GM21423 (cell line): ENCODE measurements around the gene SRGAP3.

Source experiments
- ATAC-seq: cut with Tn5 transposase; IDR thresholded peaks from one replicate; pipeline ENCODE4 v1.9.1; 2021; ENCODE audit warnings: mild to moderate bottlenecking, moderate library complexity; ENCODE audit not compliant: unreplicated experiment

SRGAP3 gene

DNA sequence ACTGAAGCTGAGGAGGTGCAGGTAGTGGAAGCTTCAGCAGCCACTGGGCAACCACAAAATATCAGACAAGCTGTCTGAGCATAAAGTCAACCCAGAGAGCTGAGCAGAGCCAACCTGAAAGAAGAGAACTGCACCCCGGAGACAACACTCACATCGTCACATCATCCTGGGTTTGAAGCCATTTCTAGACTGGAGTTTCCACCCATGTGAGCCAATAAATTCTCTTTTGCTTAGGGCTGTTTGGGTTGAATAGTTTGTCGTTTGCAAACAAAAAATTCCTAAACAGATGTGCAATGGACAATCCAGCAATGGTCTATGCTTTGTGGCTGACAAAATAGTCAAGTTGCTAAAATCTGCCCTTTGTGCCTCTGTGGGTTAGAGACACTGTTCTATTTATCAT lies 270.9 kb downstream of the SRGAP3 start:
- no peak for ATAC-seq

DNA sequence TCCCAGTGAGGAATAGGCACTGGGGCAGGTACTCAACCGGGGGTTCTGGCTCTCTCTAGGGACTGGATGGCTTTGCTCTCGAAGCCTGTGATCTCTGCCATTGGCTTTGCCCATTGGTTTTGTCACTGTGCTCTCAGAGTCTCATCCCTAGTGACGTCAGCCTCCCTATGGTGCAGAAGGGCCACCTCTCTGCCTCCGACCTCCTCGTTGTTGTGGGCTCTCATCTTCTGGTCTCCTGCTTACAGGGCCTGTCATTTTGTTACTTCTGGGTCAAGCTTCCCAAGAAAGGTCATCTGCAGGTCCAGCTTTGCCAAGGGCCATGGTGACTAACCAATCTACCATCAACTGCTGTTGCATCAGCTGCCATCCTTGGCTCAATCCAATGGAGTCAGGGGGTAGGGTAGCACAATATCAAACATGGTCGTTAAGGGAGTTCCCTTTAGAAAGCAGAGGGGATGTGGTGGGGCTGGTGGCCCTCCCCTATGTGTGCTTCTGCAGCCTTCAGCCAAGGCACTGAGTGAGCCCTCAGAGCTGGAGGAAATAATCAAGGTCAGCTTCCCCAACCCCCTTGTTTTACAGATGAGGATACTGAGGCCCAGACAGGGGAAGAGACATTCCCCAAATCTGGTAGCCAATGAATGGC lies 272.8 kb downstream of the SRGAP3 start:
- no peak for ATAC-seq

DNA sequence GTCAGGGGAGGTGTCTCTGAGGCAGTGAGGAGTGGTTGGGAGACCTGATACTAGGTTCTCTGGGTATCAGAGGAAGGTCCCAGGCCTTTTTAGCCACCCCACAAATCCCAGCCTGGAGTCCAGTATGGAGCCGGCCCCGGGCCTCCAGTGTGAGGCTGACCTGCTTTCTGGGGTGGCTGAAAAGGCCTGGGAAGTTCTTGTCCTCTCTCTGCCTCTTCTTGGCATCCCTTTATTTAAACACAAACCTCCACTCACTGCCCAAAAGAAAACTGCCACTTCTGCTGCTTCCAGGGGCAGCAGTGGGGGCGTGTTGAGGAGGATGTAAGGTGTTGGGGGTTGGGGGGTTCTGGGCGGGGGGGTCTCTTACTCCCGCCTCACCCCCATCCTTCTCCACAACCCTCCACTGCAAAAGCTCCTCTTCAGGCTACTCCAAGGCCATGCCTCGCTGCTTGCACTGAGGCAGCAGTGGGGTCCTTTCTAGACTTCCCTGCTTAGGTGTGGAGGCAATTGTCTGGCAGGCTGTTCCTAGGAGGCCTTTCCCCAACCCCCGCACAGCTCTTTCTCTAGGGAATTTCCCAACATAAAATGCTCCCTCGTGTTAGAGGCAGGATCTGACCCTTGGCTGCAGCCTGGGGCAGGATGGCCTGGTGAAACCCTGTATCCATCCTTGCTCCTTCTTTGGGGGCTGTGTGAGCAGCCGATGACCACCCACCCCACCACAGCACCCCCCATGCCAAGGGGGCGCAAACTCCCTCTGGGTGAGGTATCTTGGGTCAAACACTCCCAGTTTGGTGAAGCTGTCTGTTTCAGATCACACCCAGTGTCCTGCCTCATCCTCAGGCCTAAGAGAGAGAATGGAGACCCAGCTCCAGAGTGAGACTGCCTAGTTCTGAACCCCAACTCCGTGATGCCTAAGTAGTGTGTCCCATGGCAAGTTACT lies 274.1 kb downstream of the SRGAP3 start:
- no peak for ATAC-seq

DNA sequence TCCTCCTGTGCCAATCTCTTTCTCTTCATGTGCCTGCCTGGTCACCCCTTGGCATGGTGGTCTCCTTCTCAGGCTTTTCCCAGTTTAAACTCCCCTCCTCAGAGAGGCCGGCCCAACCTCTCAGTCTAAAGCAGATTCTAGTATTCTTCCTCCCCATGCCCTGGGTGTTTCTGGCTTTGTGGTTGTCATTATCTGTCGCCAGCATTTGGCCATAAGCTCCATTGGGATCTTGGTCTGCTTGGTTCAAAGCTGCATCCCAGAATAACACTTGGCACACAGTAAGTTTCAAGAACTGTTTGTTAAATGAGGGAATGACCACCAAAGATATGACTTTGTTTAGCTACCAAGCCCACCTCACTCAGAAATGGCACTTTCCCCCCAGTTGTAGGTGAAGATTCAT lies 275.0 kb downstream of the SRGAP3 start:
- no peak for ATAC-seq

DNA sequence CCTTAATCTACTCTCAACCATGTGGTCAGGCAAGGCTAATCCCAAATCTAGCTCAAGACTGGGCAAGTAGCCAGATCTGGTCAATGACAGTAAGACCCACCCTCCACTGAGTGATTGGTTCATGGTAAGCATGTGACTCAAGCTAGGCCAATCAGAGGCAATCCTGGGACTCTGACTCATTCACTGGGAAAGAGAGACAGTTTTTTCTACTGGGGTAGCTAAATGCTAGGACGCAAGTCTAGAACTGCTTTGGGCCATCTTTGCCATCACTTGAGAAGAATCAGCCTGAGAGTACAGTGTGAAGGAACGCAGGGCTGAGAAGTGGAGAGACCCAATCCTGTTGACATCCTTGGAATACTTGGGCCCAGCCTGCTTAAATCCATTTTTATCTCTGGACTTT lies 276.8 kb downstream of the SRGAP3 start:
- ATAC-seq = no peak

DNA sequence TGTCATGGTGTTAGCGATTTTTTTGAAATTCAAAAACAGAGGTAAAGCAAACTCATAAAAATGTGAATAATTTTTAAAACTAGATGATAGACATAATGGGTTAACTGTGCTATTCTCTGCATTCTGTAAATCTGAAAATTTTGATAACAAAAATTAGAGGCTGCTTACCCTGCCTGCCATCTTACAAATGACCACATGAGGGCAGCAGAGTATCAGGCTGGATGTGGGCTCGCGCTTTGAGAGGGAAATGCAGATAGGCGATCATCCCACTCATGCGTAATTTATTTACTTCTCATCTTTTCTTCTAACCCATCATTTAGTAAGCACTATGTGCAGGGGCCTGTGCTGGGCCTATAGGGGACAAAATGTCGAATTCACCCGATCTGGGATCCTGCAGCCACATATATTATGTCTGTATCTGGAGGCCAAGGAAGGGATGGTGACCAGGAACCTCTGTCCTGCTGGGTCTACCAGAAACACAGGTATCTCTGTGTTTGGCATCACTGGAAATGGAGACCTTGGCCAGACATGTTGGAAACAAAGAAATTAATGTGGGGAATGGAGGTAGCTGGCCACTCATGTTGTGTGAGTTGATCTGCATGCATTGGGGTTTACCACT lies 278.4 kb downstream of the SRGAP3 start:
- ATAC-seq = no peak

DNA sequence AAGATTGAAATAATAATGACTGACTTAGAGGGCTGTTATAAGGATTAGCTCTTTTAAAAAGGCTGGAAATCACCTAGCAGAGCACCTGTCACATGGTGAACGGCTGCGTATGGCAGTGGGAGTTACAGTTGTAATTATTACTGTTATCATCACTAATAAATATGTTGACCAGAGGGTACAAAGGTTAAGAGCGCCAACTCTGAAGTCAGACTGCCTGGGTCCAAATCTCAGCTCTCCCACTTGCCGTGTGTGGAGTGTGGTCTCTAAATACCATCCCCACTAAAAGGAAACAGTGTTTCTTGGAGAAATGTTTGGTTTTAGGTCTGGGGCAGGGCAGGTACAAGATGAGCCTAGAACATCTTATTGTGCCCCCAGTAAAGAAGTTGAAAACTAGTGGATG lies 280.2 kb downstream of the SRGAP3 start:
- ATAC-seq = no peak

DNA sequence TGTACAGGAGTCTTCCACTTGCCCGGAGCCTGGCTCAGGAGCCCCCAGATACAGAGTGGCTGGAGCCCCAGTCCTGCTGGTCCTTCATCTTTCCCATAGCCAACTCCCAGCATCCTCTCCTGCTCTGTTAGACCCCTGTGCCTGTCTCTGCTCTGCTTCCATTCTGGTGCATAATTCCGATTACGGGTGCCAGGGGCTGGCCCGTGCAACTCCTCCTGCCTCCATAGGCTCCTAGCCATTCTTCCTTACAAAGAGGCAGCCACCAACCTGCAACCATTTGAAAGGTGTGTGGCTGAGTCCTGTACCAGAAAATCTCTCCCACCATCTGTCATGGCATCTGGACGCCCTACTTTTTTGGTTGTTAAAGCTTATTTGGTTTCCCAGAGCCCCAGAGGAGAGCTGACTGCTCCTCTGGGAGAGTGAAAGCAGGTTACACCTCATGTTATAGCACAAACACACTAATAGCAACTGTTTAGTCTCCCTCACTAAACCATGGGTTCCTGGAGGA lies 281.0 kb downstream of the SRGAP3 start:
- ATAC-seq = no peak

DNA sequence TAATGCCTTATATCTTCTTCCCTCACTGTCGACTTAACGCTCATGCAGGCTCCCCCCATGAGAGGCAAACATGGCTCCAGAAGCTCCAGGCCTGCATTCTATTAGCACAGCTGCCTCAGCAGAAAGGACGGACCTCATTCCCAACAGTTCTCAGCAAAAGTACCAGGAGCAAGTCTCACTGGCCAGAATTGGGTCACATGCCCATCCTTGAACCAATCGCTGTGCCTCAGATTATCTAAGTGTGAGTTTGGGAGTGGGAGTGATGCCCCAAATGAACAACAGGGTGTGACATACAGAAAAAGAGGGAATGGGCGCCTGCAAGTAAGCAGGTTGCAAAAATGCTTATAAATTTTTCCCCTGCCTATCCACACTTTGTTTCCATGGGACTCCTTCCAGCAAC lies 281.9 kb downstream of the SRGAP3 start:
- ATAC-seq = no peak

DNA sequence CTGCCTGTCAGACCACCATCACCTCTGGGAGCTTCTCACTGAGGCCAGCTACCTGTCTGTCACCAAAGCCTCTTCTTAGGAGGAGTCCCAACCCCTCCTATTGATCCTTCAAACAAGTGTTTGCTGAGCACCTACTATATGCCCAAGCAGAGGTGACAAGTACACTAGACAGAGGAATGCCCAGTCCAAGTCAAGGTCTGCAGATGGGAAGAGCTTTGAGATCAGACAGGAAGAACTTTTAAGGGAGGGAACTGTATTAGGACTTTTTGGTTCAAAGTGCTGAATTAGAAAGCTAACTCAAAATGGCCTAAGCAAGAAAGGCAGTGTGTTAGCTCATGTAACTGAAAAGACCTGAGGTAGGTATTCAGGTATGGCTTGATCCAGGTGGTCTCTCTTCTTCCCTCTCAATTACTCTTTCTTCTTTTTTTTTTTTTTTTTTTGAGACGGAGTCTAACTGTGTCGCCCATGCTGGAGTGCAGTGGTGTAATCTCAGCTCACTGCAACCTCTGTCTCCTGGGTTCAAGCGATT lies 282.6 kb downstream of the SRGAP3 start:
- no peak for ATAC-seq

DNA sequence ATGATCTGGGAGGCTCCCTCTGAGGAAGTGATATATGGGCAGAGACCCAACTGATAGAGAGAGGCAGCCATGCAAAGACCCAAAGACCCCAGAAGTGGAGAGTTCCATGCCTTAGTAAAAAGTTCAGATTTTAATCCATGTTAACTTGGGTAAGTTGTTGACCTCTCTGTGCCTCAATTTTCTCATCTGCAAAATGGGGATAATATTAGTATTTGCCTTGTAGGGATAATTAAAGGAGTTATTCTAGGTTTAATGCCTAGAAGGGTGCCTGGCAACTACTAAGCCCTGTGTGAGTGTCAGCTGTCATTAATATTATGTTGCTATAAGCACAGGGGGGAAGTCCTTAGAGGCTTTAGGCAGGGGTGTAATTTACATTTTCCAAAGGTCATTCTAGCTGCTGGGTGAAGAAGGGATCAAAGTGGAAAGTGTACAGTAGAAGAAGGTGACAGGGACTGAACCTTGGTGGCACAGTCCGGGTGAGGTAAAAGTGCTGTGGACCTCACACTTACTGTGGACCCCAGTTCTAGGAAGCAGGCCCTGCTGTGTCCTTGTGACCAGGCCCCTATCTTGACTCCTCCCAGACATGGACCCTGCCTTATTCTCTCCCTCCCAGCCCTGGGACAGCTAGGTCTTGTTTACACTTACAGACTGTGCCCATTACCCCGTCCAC lies 283.2 kb downstream of the SRGAP3 start:
- no peak for ATAC-seq

DNA sequence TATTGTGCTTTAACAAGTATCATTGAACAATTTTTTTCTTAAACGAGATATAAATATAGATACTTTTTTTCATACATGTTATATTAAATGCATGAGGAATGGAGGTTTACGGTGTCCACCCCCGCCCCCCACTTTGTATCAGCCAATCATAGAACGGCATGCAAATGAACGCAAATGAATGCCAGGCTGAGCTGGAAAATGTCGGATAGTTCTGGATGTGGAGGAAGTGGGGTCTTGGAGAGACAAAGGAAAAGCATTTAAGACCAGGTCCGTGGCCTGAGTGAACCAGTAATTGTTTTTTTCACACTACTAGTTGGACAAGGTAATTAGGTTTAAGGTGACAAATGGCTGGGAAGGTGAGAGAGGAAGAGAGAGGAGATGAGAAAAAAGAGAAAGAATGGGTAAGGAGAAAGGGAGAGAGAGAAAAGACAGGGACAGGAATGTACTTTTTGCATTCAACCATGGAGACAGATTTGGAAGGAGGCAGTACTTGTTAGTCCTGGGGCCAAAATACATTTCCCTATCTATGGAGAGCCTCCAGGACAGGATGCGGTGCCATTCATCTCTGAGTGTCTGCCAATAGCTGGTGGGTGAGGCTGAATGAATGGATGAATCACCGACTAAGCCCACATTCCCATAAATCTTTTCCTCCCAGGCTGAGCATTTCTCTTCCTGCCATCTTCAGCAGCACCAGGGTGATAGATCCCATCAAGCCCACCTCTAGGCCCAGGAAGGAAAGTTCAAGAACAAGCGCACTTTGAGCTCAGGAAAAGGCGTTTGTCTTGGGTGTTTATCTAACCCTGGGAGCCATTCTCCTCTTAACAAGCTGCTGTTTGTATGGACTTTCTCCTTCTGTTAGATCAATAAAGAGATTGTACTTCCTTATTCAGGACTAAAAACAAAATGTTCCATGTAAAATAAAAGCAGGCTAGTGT lies 284.7 kb downstream of the SRGAP3 start:
- ATAC-seq = no peak

DNA sequence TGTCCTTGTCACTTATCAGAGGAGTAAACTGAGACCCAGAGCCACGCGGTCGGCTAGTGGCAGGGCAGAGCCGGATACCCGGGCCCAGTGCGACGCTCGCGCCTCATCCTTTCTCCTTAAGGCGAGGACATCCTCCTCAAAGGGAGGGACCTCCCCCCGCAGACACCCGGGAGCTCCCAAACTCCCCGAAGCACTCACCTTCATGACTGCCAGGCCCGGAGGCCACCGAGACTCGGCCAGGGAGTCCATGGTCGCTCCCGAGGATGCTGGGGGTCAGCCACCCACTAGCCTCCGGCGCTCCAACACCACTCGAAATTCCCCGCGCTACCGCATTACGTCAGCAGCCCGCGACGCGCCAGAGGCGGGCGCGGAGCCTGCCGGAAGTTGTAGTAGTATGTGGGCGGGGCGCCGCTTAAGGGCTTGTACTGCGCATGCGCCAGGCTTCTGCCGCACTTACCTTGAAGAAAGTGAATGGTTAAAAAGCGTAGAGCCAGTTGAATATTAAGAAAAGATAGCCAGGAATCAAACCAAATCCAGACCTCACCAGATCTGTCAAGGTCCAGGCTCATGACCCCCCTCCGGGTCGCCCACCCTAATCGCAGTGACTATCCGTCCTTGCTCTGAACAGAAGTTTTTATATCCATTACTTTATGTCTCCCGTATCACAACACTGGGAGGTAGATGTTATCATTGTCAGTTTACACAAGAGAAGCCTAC lies 286.2 kb downstream of the SRGAP3 start, which contains the start of gene RAD18:
Gene RAD18 (minus strand): TSS at position 336 of the 717 bp plus-strand sequence. CDS start 87 bp downstream, at position 249.
- peak; percentile 90 for ATAC-seq

DNA sequence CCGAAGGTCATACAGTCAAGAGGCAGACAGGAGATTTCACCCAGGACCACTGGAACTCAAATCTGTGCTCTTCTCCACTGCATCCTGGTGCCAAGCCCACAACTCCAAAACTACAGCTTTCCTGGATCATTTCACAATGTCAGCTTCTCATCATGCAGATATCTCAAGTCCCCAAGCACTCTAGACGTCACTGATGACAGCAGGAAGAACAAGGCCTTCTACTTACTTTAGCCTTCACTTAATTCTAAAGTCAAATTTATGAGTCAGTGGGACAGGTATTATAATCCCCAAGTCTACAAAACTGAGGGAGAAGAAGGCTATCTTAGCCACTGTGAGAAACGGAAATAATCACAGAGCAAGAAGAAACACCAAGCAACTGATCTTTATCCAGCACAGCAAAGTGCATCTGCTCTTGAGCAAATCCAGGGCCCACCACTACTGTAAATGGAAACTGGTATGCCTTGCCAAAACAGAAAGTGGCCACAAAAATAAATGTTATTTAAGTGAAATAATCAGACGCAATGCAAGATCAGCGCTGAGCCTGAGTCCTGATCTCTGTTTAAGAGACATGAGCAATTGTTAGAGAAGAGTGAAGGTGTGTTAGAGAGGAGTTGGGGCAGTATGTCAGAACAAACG lies 287.1 kb downstream of the SRGAP3 start:
- no peak for ATAC-seq

DNA sequence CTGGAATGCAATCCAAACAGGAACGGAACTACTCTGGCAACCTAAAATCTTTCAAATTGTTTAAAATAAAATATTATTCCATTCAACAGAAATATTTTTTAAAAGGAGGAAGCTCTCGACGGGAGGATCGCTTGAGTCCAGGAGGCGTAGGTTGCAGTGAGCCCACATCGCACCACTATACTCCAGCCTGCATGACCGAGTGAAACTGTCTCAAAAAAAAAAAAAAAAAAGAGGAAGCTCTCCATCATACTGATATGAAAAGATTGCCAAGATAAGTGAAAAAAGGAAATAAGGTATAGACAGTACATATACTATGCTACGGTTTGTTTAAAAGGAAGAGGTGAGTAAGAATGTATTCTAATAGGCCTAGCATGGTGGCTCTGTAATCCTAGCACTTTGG lies 289.8 kb downstream of the SRGAP3 start:
- no peak for ATAC-seq

DNA sequence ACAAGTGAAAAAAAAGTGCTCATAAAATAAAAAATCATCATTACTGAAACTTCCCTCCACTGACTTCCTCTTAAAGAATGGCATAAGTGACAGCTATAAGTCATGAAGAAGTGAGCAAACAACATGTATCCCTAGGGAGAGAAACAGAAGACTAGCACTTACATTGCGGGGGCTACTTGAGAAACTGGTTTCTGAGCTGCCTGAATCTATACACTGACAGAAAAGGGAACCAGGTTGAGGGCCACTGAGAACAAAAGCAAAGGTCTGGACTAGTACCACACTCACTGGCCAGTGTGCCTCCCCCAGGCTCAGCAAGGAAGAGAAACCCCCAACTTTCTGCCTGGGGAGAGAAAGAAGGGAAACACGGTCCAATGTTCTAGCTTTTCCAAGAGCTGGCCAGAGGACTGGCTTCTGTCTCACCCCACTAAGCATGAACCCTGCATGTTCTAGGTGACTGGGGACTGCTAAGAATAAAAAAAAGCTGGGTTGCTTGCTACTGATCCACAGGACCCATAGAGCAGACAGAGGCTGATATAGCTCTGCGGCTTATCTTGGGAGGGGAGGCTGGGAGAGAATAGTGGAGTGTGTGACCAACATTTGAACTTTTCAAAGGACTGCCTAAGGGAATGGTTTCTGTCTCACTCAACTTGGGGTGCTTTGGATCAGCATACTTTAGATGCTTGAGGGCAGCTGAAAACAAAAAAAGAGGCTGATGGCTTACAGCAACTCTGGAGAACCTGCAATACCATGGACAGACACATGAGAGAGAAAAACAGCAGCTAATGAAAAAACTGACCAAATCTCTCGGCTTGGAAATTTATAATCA lies 294.3 kb downstream of the SRGAP3 start:
- peak; percentile 89 for ATAC-seq

DNA sequence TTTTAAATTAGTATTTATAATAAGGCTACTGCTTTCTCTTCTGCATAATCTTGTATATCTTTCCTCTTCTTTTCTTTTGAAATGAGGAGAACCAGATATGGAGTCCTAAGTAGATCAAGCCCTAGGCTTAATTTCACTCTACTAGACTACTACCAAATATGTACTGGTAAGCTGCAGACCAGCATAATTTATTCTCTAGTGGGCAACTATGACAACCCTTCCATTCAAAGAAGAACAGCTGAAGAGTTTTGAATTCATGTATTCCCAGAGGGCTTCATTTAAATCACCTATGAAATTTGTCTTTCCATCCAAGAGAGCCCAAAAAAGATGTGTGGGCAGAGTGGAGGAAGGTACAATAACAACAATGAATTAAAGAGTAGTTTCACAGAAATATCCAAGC lies 296.1 kb downstream of the SRGAP3 start:
- no peak for ATAC-seq

DNA sequence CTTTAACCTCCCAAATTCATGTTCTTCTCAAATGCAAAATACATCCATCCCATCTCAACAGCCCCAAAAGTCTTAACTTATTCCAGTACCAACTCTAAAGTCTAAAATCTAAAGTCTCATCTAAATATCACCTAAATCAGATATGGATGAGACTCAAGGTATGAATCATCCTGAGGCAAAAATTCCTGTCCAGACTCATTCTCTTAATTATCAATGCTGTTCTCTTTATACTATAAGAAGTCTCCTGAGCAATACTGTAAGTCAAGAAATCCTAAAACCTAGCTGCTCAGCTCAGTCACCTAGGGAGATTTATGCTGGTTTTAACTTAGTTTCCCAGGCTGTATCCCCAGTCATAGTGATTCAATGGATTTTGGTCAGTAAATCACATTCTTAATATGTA lies 297.3 kb downstream of the SRGAP3 start:
- ATAC-seq = no peak
